Embryonic facial prominence (tissue), 1 donor: ENCODE results near the gene CCDC28A.

ENCODE experiments used
- DNase-seq: peaks from one replicate; pipeline ENCODE4 v3.0.0-alpha.2; 2016; ENCODE audit errors: extremely low spot score

Gene CCDC28A

GRCh38 chr6:138833816-138834539, 60.4 kb downstream of the CCDC28A start:
- peak; percentile 34 for DNase-seq

DNA sequence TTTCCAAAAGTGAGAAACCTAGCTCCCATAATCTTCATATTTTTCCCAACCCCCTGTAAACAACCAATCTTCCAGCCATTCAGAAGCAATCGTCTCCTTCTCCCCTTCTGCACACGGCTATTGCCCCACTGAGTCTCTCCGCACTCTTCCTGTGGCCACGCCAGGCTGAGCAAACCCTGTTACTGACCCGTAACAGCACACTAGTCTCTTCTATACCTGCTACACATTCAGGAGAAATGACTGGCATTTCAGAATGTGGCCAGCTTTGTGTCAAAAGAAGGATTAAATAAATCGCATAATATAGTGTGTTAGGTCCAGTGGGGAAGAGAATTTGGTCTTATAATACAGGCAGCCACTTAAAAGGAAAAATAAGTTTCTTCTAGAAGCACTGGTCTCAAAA, 63.7 kb downstream of the CCDC28A start:
- no peak for DNase-seq
